ENCODE data around the gene SNHG17. TPM values are rescaled to one million over a fixed set of nuclear protein-coding genes. Genes with fewer than 3 reads are reported as not detected.
A peak's percentile ranks its signal among the peaks of the same experiment; 100 is the strongest.
"Not testable (repeated sequence)": the region's sequence is repeated elsewhere in the genome, so short reads cannot be mapped to it uniquely, and the experiment has no call there.

The SNHG17 gene
- total RNA-seq, 4 donors from 2014 or later: 17.9 to 37.7 (median 28.0) TPM

- DNase-seq: no peak
- TF ChIP-seq CTCF (IDR thresholded peaks at IDR 0.05) (no peak), POLR2A (IDR thresholded peaks at IDR 0.05) (no peak)
- Histone ChIP-seq H3K4me1 (peaks cover 11 to 20% (median 12%) of the 10 kb centered on the region in 3 donors), H3K4me3 (no peak overlapping the region), H3K27ac (no peak overlapping the region), H3K9me3 (no peaks in the 10 kb centered on the region), H3K27me3 (no peaks in the 10 kb centered on the region), H3K36me3 (peaks cover 0 to 14% (median 0%) of the 10 kb centered on the region in 3 donors)
- WGBS, 2 donors: 77 to 90% methylated on average over 5 to 6 of the region's 6 CpGs
- intact Hi-C loops (cut with DNase I): no loop called here
Measured at GRCh38 chr20:38437796-38438195, 2.7 kb upstream of the SNHG17 start.

- Histone ChIP-seq H3K27me3 (no peaks in the 10 kb centered on the region), H3K4me3 (peak overlapping the region in 2 of 4 donors; percentile 61 to 75), H3K27ac (peak overlapping the region in 2 of 4 donors; percentile 83), H3K9me3 (no peaks in the 10 kb centered on the region), H3K4me1 (peaks cover 12 to 40% (median 16%) of the 10 kb centered on the region in 3 donors), H3K36me3 (peaks cover 0 to 36% (median 21%) of the 10 kb centered on the region in 3 donors)
- TF ChIP-seq POLR2A (IDR thresholded peaks at IDR 0.05) (no peak), CTCF (IDR thresholded peaks at IDR 0.05) (no peak)
- intact Hi-C loops (cut with DNase I): no loop called here
- WGBS, 2 donors: 48 to 52% methylated on average over 6 of the region's 6 CpGs
- no peak for DNase-seq
Measured at GRCh38 chr20:38435555-38435939, 419 bp upstream of the SNHG17 start.

GRCh38 chr20:38434301-38434741 lies 807 bp downstream of the SNHG17 start:
- DNase-seq: no peak
- 3% methylated on average over 3 to 5 of the region's 16 CpGs for WGBS, 2 donors
- H3K36me3 ChIP-seq: peaks cover 9 to 49% (median 33%) of the 10 kb centered on the region in 3 donors
- TF ChIP-seq POLR2A (IDR thresholded peaks at IDR 0.05): no peak
- no peak for TF ChIP-seq CTCF (IDR thresholded peaks at IDR 0.05)
- H3K4me1 ChIP-seq: peaks cover 12 to 43% (median 16%) of the 10 kb centered on the region in 3 donors
- no peaks in the 10 kb centered on the region for H3K9me3 ChIP-seq
- H3K27ac ChIP-seq: peak overlapping the region; percentile 83 to 90 (median 84)
- H3K27me3 ChIP-seq: no peaks in the 10 kb centered on the region
- intact Hi-C loops (cut with DNase I): no loop called here
- peak overlapping the region; percentile 61 to 84 (median 68) for H3K4me3 ChIP-seq

- intact Hi-C loops (cut with DNase I): no loop called here
- peaks cover 12 to 49% (median 16%) of the 10 kb centered on the region in 3 donors for H3K4me1 ChIP-seq
- TF ChIP-seq POLR2A (IDR thresholded peaks at IDR 0.05) (no peak), CTCF (IDR thresholded peaks at IDR 0.05) (no peak)
- H3K4me3 ChIP-seq: peak overlapping the region; percentile 61 to 84 (median 68)
- 82 to 85% methylated on average over 5 to 8 of the region's 9 CpGs for WGBS, 2 donors
- peaks cover 18 to 57% (median 42%) of the 10 kb centered on the region in 3 donors for H3K36me3 ChIP-seq
- no peaks in the 10 kb centered on the region for H3K27me3 ChIP-seq
- peak overlapping the region in 2 of 4 donors; percentile 83 for H3K27ac ChIP-seq
- DNase-seq: no peak
- H3K9me3 ChIP-seq: no peaks in the 10 kb centered on the region
Measured at GRCh38 chr20:38433304-38433972, 1.7 kb downstream of the SNHG17 start.

- peak overlapping the region in 1 of 4 donors; percentile 61 for H3K4me3 ChIP-seq
- DNase-seq; H3K27ac ChIP-seq; H3K27me3 ChIP-seq; intact Hi-C loops (cut with DNase I); H3K9me3 ChIP-seq: not testable (repeated sequence)
- peaks cover 12 to 55% (median 16%) of the 10 kb centered on the region in 3 donors for H3K4me1 ChIP-seq
- WGBS, 2 donors: 79 to 84% methylated on average over 5 of the region's 5 CpGs
- H3K36me3 ChIP-seq: peaks cover 22 to 63% (median 47%) of the 10 kb centered on the region in 3 donors
Measured at GRCh38 chr20:38432870-38433269, 2.3 kb downstream of the SNHG17 start.

All from esophagus squamous epithelium (tissue), 5 donors.